ENCODE measurements around the gene TNNI2. TPM values are rescaled to one million over a fixed set of nuclear protein-coding genes. Genes with fewer than 3 reads are reported as not detected.

TNNI2 gene
- total RNA-seq, 4 donors from 2014 or later: 4.7 to 23.9 (median 9.3) TPM; not detected in 1

GRCh38 chr11:1826552-1827094 lies 12.2 kb upstream of the TNNI2 start:
- no peaks in the 10 kb centered on the region for H3K27me3 ChIP-seq
- no peaks in the 10 kb centered on the region for H3K36me3 ChIP-seq
- no peak overlapping the region for H3K27ac ChIP-seq
- TF ChIP-seq CTCF (IDR thresholded peaks at IDR 0.05): peak in 4 of 6 experiments; percentile 17 to 41 (median 26)
- TF ChIP-seq POLR2A (IDR thresholded peaks at IDR 0.05): no peak
- H3K4me1 ChIP-seq: peaks cover 0 to 33% (median 5%) of the 10 kb centered on the region in 4 donors
- H3K4me3 ChIP-seq: no peak overlapping the region
- no peaks in the 10 kb centered on the region for H3K9me3 ChIP-seq
- peak in 2 of 3 donors; percentile 41 to 69 for DNase-seq

- H3K27ac ChIP-seq: no peak overlapping the region
- H3K36me3 ChIP-seq: no peaks in the 10 kb centered on the region
- H3K4me3 ChIP-seq: no peak overlapping the region
- peak in 2 of 3 donors; percentile 62 to 73 for DNase-seq
- peaks cover 2 to 40% (median 9%) of the 10 kb centered on the region in 4 donors for H3K4me1 ChIP-seq
- no peak for TF ChIP-seq CTCF (IDR thresholded peaks at IDR 0.05)
- TF ChIP-seq POLR2A (IDR thresholded peaks at IDR 0.05): no peak
- no peaks in the 10 kb centered on the region for H3K9me3 ChIP-seq
- no peaks in the 10 kb centered on the region for H3K27me3 ChIP-seq
Observed at GRCh38 chr11:1827095-1827813, 11.5 kb upstream of the TNNI2 start.

GRCh38 chr11:1827931-1828330 lies 10.8 kb upstream of the TNNI2 start:
- no peak overlapping the region for H3K4me3 ChIP-seq
- DNase-seq: peak in 2 of 3 donors; percentile 31 to 37
- no peak overlapping the region for H3K27ac ChIP-seq
- H3K36me3 ChIP-seq: no peaks in the 10 kb centered on the region
- H3K4me1 ChIP-seq: peaks cover 6 to 46% (median 10%) of the 10 kb centered on the region in 4 donors
- no peak for TF ChIP-seq POLR2A (IDR thresholded peaks at IDR 0.05)
- H3K9me3 ChIP-seq: no peaks in the 10 kb centered on the region
- no peaks in the 10 kb centered on the region for H3K27me3 ChIP-seq

GRCh38 chr11:1828542-1828941 lies 10.2 kb upstream of the TNNI2 start:
- no peak for TF ChIP-seq POLR2A (IDR thresholded peaks at IDR 0.05)
- TF ChIP-seq CTCF (IDR thresholded peaks at IDR 0.05): no peak
- no peaks in the 10 kb centered on the region for H3K9me3 ChIP-seq
- no peak for DNase-seq
- no peaks in the 10 kb centered on the region for H3K27me3 ChIP-seq
- no peaks in the 10 kb centered on the region for H3K36me3 ChIP-seq
- no peak overlapping the region for H3K27ac ChIP-seq
- peaks cover 6 to 53% (median 10%) of the 10 kb centered on the region in 4 donors for H3K4me1 ChIP-seq
- no peak overlapping the region for H3K4me3 ChIP-seq

- TF ChIP-seq CTCF (IDR thresholded peaks at IDR 0.05): no peak
- TF ChIP-seq POLR2A (IDR thresholded peaks at IDR 0.05): no peak
- Histone ChIP-seq H3K36me3 (no peaks in the 10 kb centered on the region), H3K9me3 (no peaks in the 10 kb centered on the region), H3K27me3 (no peaks in the 10 kb centered on the region), H3K4me3 (no peak overlapping the region), H3K27ac (no peak overlapping the region), H3K4me1 (peaks cover 6 to 57% (median 10%) of the 10 kb centered on the region in 4 donors)
- DNase-seq: peak in 1 of 3 donors; percentile 39
Observed at GRCh38 chr11:1829039-1829820, 9.6 kb upstream of the TNNI2 start.

GRCh38 chr11:1830004-1830321 lies 8.8 kb upstream of the TNNI2 start:
- peak in 1 of 3 donors; percentile 59 for DNase-seq
- H3K4me3 ChIP-seq: no peak overlapping the region
- H3K9me3 ChIP-seq: no peaks in the 10 kb centered on the region
- no peaks in the 10 kb centered on the region for H3K36me3 ChIP-seq
- no peak for TF ChIP-seq CTCF (IDR thresholded peaks at IDR 0.05)
- no peak for TF ChIP-seq POLR2A (IDR thresholded peaks at IDR 0.05)
- H3K27me3 ChIP-seq: no peaks in the 10 kb centered on the region
- H3K4me1 ChIP-seq: peaks cover 8 to 63% (median 11%) of the 10 kb centered on the region in 4 donors
- peak overlapping the region in 1 of 4 donors; percentile 80 for H3K27ac ChIP-seq
